K562 (cell line): Measurements from ENCODE around the gene TTC28. TPM values are rescaled to one million over a fixed set of nuclear protein-coding genes. Genes with fewer than 3 reads are reported as not detected.

Source experiments
- ATAC-seq: fragments of 200-7000 bp; cut with Tn5 transposase; 3 replicates; pipeline ENCODE4 v1.9.1; 2020; ENCODE audit warnings: moderate library complexity
- BruUV-seq: library from RNA; stranded (reverse); fragments of 400-500 nt; replicated peaks from 2 replicates; lab custom pipeline; 2021; lab: Mats Ljungman, UMichigan
- CTCF ChIA-PET: fragments of 300-600 bp; formaldehyde crosslinking; extraction: SDS; loops from one replicate; lab custom pipeline; 2021; ENCODE audit warnings: low intra/inter-chr PET ratio; lab: Yijun Ruan, JAX
- POLR2A ChIA-PET: fragments of 300-600, 350-650 bp; sonication (Branson Sonifier 250); formaldehyde crosslinking; extraction: SDS; loops from one replicate; lab custom pipeline; 2021; ENCODE audit warnings: antibody characterized with exemption, inconsistent platforms; lab: Yijun Ruan, JAX
- DNase-seq, 4 experiments: peaks; one replicate each; pipeline versions ENCODE4 v3.0.0 to v3.0.0-alpha.2; 2011 to 2018; ENCODE audit warnings: low spot score in 3 of 4, mixed read lengths in 3 of 4; ENCODE audit errors: extremely low read depth in 1 of 4
- FAIRE-seq: peaks from 2 replicates; lab custom pipeline; 2011; peaks lifted over from hg19 to GRCh38; lab: Jason Lieb, UNC
- H2AFZ ChIP-seq: 2 replicates; pipeline ENCODE4 v1.6.0; 2011; ENCODE audit warnings: low read depth, low read length, control low read depth, inconsistent platforms
- H3K27ac ChIP-seq: fragments of 200-600 bp; 3 replicates; pipeline ENCODE4 v1.8.0; 2011; ENCODE audit warnings: low read depth, mild to moderate bottlenecking, control low read depth, inconsistent platforms, low read length, moderate library complexity, mixed read lengths; ENCODE audit errors: extremely low read depth
- H3K27me3 ChIP-seq, 2 experiments: fragments of 300-600 bp in 1 of 2; 2 replicates in 1 of 2; 3 replicates in 1 of 2; pipeline versions ENCODE4 v1.6.0 to v1.8.0; 2011; ENCODE audit warnings: inconsistent platforms in 2 of 2, low read length in 2 of 2, mild to moderate bottlenecking in 1 of 2, mixed read lengths in 1 of 2, moderate library complexity in 1 of 2; ENCODE audit not compliant: control insufficient read depth in 2 of 2, insufficient read depth in 2 of 2
- H3K36me3 ChIP-seq: fragments of 300-600 bp; 3 replicates; pipeline ENCODE4 v1.8.0; 2011; ENCODE audit warnings: mild to moderate bottlenecking, low read length, inconsistent platforms; ENCODE audit not compliant: control insufficient read depth, insufficient read depth
- H3K4me1 ChIP-seq, 2 experiments: fragments of 200-600 bp in 1 of 2; replicated peaks in 1 of 2; 2 replicates in 1 of 2; 3 replicates in 1 of 2; pipeline versions ENCODE4 v1.5.1 to v1.8.0; 2011; ENCODE audit warnings: inconsistent platforms in 2 of 2, low read length in 2 of 2, mild to moderate bottlenecking in 1 of 2, mixed read lengths in 1 of 2, moderate library complexity in 1 of 2; ENCODE audit not compliant: control insufficient read depth in 2 of 2, insufficient read depth in 2 of 2
- H3K4me2 ChIP-seq: 2 replicates; pipeline ENCODE4 v1.6.1; 2011; ENCODE audit warnings: low read length, control low read depth, inconsistent platforms, mixed read lengths; ENCODE audit not compliant: insufficient read depth
- H3K4me3 ChIP-seq: fragments of 200-600 bp; sonication (generic), shearing (Covaris generic); 2 replicates; pipeline ENCODE4 v1.5.1; 2016; ENCODE audit warnings: control low read depth, inconsistent platforms
- H3K79me2 ChIP-seq: fragments of 200-600 bp; 3 replicates; pipeline ENCODE4 v1.8.0; 2011; ENCODE audit warnings: low read length, inconsistent platforms; ENCODE audit not compliant: control insufficient read depth, insufficient read depth
- H3K9ac ChIP-seq, 2 experiments: 2 replicates each; pipeline versions ENCODE4 v1.6.0 to v1.6.1; 2011; ENCODE audit warnings: low read depth in 2 of 2, low read length in 2 of 2, control low read depth in 1 of 2, inconsistent platforms in 1 of 2, mild to moderate bottlenecking in 1 of 2, mixed read lengths in 1 of 2; ENCODE audit not compliant: insufficient read depth in 1 of 2
- H3K9me1 ChIP-seq: one replicate; pipeline ENCODE4 v1.6.0; 2011; ENCODE audit warnings: inconsistent platforms, mild to moderate bottlenecking, low read length, moderate library complexity; ENCODE audit not compliant: control insufficient read depth, insufficient read depth
- H3K9me3 ChIP-seq: replicated peaks from 2 replicates; pipeline ENCODE4 v1.5.1; 2011; ENCODE audit warnings: low read depth, low read length, inconsistent platforms; ENCODE audit not compliant: control insufficient read depth, insufficient read depth
- H4K20me1 ChIP-seq: replicated peaks from 2 replicates; pipeline ENCODE4 v1.6.1; 2011; ENCODE audit warnings: low read length, inconsistent platforms, mixed read lengths; ENCODE audit not compliant: control insufficient read depth, insufficient read depth
- C11orf30 ChIP-seq: fragments of 450-650 bp; IDR thresholded peaks from 2 replicates; pipeline ENCODE4 v1.6.1; 2016; ENCODE audit warnings: low read depth, mild to moderate bottlenecking
- CBFA2T3 ChIP-seq: fragments of 450-650 bp; IDR thresholded peaks from 2 replicates; pipeline ENCODE4 v1.6.1; 2017
- POLR2A ChIP-seq: fragments of 450-650 bp; conservative IDR thresholded peaks from 2 replicates; pipeline ENCODE4 v1.6.1; 2016
- SMARCA5 ChIP-seq: fragments of 450-650 bp; IDR thresholded peaks from 2 replicates; pipeline ENCODE4 v1.6.1; 2016
- TAF9B ChIP-seq: fragments of 450-650 bp; IDR thresholded peaks from 2 replicates; pipeline ENCODE4 v1.6.1; 2018; ENCODE audit warnings: mild to moderate bottlenecking; ENCODE audit not compliant: partially characterized antibody
- WGBS: fragments of 100-300 bp; shearing (Covaris generic); methylation state at CpG from one replicate; pipeline ENCODE4 v1.1.6; 2016; ENCODE audit warnings: low coverage, mixed read lengths; ENCODE audit not compliant: insufficient coverage; ENCODE audit errors: missing lambda C conversion rate; 5-methylcytosine and 5-hydroxymethylcytosine counted together
- in situ Hi-C: fragments of 300-500 bp; cut with MboI; formaldehyde crosslinking; loops from 4 replicates; pipeline ENCODE4 v1.15.0; 2018; ENCODE audit warnings: inconsistent platforms, mixed read lengths
- intact Hi-C: fragments of 100-400 bp; cut with micrococcal nuclease; formaldehyde crosslinking; loops from 2 replicates; pipeline ENCODE4 v1.14.2; 2022
- polyA plus RNA-seq, 8 experiments: library from polyadenylated mRNA; depleted of rRNA in 4 of 8; stranded (reverse) in 5 of 8; unstranded in 3 of 8; fragments of >200 nt; fragmentation: Nextera tagmentation in 2 of 8; fragmentation: Illumina TruSeq in 1 of 8; extraction: Ambion mirVana in 2 of 8; extraction: Trizol in 1 of 8; gene quantifications; 2 replicates each; pipeline versions ENCODE4 v1.2.1 to v1.2.3, GENCODE V29; 2011 to 2014; ENCODE audit warnings: inconsistent platforms in 1 of 8, missing spikeins in 1 of 8
- total RNA-seq, 7 experiments: library from RNA; depleted of rRNA in 6 of 7; stranded (reverse); fragments of >200 nt in 6 of 7; fragmentation: Illumina TruSeq in 2 of 7; extraction: Trizol in 2 of 7; gene quantifications; 2 replicates each; pipeline versions ENCODE4 v1.2.1 to v1.2.3, GENCODE V29; 2011 to 2021; ENCODE audit warnings: low replicate concordance in 1 of 7
- TF ChIP-seq, protein P1 (sequence below), 2 experiments: fragments of 450-650 bp in 1 of 2; sonication (generic) in 1 of 2; formaldehyde crosslinking in 1 of 2; IDR thresholded peaks in 1 of 2; conservative IDR thresholded peaks in 1 of 2; 2 replicates each; pipeline versions ENCODE4 v1.6.1 to v1.8.1; 2016 to 2023; ENCODE audit warnings: mild to moderate bottlenecking in 2 of 2, moderate library complexity in 2 of 2, inconsistent platforms in 1 of 2, missing genetic modification reagents in 1 of 2

The TTC28 gene
- total and polyA plus RNA-seq, 9 of the 15 experiments (the other 6 are each of a cell fraction or from before 2014, with no cell fraction given): 0.22 to 10.7 (median 3.1) TPM

DNA sequence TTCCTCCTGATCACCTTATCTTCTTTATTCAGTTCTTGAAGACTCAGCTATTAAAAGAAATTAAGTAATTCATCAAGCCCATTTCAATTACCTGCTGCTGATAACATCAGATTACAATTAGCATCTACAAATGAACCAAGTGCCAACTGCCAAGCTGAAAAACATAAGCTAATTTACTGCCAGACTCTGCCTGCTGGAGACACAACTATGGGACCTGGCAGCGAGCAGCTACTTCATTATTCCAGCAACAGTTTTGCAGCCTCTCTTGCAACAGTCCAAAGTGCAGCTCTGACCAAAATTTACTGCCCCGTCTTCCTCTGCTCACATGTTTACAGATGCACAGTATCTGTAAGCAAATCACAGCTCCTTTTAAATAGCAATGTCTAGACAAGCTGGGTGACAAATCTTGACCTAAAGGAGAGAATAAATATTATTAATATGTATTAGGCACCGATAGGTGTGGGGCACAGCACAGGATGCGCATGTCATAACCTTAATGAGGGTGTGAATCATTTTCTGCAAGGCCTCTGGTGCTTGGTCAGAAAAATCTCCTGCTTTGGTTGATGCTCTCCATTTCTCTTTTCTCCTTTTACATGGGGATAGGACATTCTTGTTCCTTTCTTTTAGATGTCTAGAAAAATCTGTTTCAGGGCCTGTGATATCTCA is 528.4 kb downstream of the TTC28 start:
- no peak overlapping the region for H3K4me2 ChIP-seq
- ATAC-seq (no peak), FAIRE-seq (no peak), DNase-seq (no peak)
- no peaks in the 10 kb centered on the region for H4K20me1 ChIP-seq
- H3K27me3 ChIP-seq: no peaks in the 10 kb centered on the region
- H3K4me3 ChIP-seq: no peak overlapping the region
- no peak for TF ChIP-seq TAF9B
- no peak for TF ChIP-seq CBFA2T3
- no peak for TF ChIP-seq SMARCA5
- no TSS peak for BruUV-seq
- no peaks in the 10 kb centered on the region; a peak in 1 of 5 replicates for H3K4me1 ChIP-seq
- no peak overlapping the region for H2AFZ ChIP-seq
- no peak overlapping the region for H3K9ac ChIP-seq
- H3K79me2 ChIP-seq: no peaks in the 10 kb centered on the region
- in situ Hi-C loops: no loop called here
- H3K9me1 ChIP-seq: no peaks in the 10 kb centered on the region
- H3K27ac ChIP-seq: no peak overlapping the region
- WGBS: 33% methylated on average over 4 of the region's 4 CpGs
- ChIA-PET POLR2A (no interaction called here), CTCF (no interaction called here)
- intact Hi-C loops: no loop called here
- no peaks in the 10 kb centered on the region for H3K36me3 ChIP-seq
- no peaks in the 10 kb centered on the region for H3K9me3 ChIP-seq

DNA sequence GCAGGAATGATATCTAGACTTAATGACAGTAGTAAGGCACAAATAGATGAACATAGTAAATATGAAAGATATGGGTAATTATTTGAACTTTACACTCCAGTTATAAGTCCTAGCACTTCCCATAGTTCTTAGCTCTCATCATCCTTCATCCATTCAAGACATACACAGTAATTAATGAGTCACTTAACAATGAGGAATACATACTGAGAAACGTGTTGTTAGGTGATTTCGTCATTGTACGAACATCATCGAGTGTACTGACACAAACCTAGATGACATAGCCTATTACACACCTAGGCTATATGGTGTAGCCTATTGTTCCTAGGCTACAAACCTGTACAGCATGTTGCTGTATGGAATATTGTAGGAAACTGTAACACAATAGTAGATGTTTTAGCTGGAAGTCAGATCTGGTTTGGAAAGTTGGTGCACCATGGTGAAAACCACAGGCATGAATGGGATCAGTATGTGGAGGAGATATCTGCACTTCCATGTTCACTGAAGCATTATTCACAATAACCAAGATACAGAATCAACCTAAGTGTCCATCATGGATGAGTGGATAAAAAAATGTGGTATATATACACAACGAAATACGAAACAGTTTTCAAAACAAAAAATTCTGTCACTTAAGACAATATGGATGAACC is 530.7 kb downstream of the TTC28 start:
- Histone ChIP-seq H2AFZ (no peak overlapping the region), H3K27me3 (no peaks in the 10 kb centered on the region), H3K4me2 (no peak overlapping the region), H3K9me1 (no peaks in the 10 kb centered on the region), H3K27ac (no peak overlapping the region), H3K9me3 (no peaks in the 10 kb centered on the region), H3K4me1 (no peaks in the 10 kb centered on the region; a peak in 1 of 5 replicates), H3K36me3 (no peaks in the 10 kb centered on the region), H3K9ac (no peak overlapping the region), H4K20me1 (no peaks in the 10 kb centered on the region), H3K79me2 (no peaks in the 10 kb centered on the region), H3K4me3 (no peak overlapping the region)
- TF ChIP-seq C11orf30 (no peak), POLR2A (no peak)
- TF ChIP-seq, protein P1, sequence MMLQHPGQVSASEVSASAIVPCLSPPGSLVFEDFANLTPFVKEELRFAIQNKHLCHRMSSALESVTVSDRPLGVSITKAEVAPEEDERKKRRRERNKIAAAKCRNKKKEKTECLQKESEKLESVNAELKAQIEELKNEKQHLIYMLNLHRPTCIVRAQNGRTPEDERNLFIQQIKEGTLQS (IDR thresholded peaks at IDR 0.05): peak; percentile 14; the same call in 1 of the 2 replicates
- TF ChIP-seq, protein P1 (CRISPR knock-in tag; conservative IDR thresholded peaks at IDR 0.05): no peak
- DNase-seq (no peak), ATAC-seq (no peak), FAIRE-seq (no peak)
- intact Hi-C loops (no loop called here), in situ Hi-C loops (no loop called here)
- WGBS: 62% methylated on average over 6 of the region's 6 CpGs
- ChIA-PET CTCF (no interaction called here), POLR2A (interaction anchor here (1.1 kb wide), 1 partner anchor 86 kb away, joined by 3 read pairs; no protein-coding TSS in a partner anchor)
- no TSS peak for BruUV-seq
